Measurements from ENCODE around the gene PPAN. TPM values are rescaled to one million over a fixed set of nuclear protein-coding genes. Genes with fewer than 3 reads are reported as not detected.

Gene PPAN
- 83.2 and 88.7 TPM in 2 replicates for total RNA-seq

GRCh38 chr19:10106100-10106936, at the start of gene PPAN:
Gene PPAN, plus strand, starts transcription at chr19:10106362. Its CDS starts 33 bp downstream, at chr19:10106395.
- intact Hi-C loops (cut with micrococcal nuclease): loop anchor here (1.0 to 10.0 kb wide), 9 partner anchors 13 to 1398 kb away; partner anchors contain the start of genes CDKN2D, EIF3G, KRI1 and LDLR

GRCh38 chr19:10061717-10062310, 44.3 kb upstream of the PPAN start:
- intact Hi-C loops (cut with micrococcal nuclease): no loop called here

- intact Hi-C loops (cut with micrococcal nuclease): no loop called here
These were observed 38.0 kb upstream of the PPAN start for GRCh38 chr19:10068205-10068604.

- intact Hi-C loops (cut with micrococcal nuclease): no loop called here
These were observed 37.1 kb upstream of the PPAN start for GRCh38 chr19:10069046-10069445.

GRCh38 chr19:10070730-10071446, 35.3 kb upstream of the PPAN start:
- intact Hi-C loops (cut with micrococcal nuclease): no loop called here

GRCh38 chr19:10074153-10074552, 32.0 kb upstream of the PPAN start:
- intact Hi-C loops (cut with micrococcal nuclease): loop anchor here (1.0 kb wide), 2 partner anchors 39 to 176 kb away; no protein-coding TSS in a partner anchor

- intact Hi-C loops (cut with micrococcal nuclease): no loop called here
These were observed 29.6 kb upstream of the PPAN start for GRCh38 chr19:10076535-10076934.

GRCh38 chr19:10078329-10078728, 27.8 kb upstream of the PPAN start:
- intact Hi-C loops (cut with micrococcal nuclease): no loop called here

GRCh38 chr19:10079031-10079453, 27.1 kb upstream of the PPAN start:
- intact Hi-C loops (cut with micrococcal nuclease): no loop called here

GRCh38 chr19:10083911-10084310, 22.3 kb upstream of the PPAN start:
- intact Hi-C loops (cut with micrococcal nuclease): no loop called here

- intact Hi-C loops (cut with micrococcal nuclease): no loop called here
These were observed 21.4 kb upstream of the PPAN start for GRCh38 chr19:10084803-10085202.

GRCh38 chr19:10085641-10086590, 20.2 kb upstream of the PPAN start, which contains the start of gene SHFL:
Gene SHFL, plus strand, starts transcription at chr19:10086317. Its CDS starts 111 bp downstream, at chr19:10086428.
- intact Hi-C loops (cut with micrococcal nuclease): loop anchor here (1.0 kb wide), 4 partner anchors 10 to 152 kb away; partner anchors contain the start of genes EIF3G and PPAN

GRCh38 chr19:10086591-10087192, 19.5 kb upstream of the PPAN start:
- intact Hi-C loops (cut with micrococcal nuclease): loop anchor here (1.0 kb wide), 4 partner anchors 10 to 152 kb away; partner anchors contain the start of genes EIF3G and PPAN

GRCh38 chr19:10087296-10088061, 18.7 kb upstream of the PPAN start:
- intact Hi-C loops (cut with micrococcal nuclease): no loop called here

- intact Hi-C loops (cut with micrococcal nuclease): no loop called here
These were observed 17.1 kb upstream of the PPAN start for GRCh38 chr19:10088949-10089554.

- intact Hi-C loops (cut with micrococcal nuclease): no loop called here
These were observed 16.3 kb upstream of the PPAN start for GRCh38 chr19:10089801-10090375.

GRCh38 chr19:10091370-10091687, 14.8 kb upstream of the PPAN start:
- intact Hi-C loops (cut with micrococcal nuclease): no loop called here

GRCh38 chr19:10091895-10092641, 14.1 kb upstream of the PPAN start:
- intact Hi-C loops (cut with micrococcal nuclease): no loop called here

All from T-helper 1 cell treated with Interleukin-12 subunit alpha and Interleukin-12 subunit beta and Interleukin-4 antibody, amounts not matched to agents 30 ng/mL and 1 ng/mL, for 36 hours (primary cell).